Endometrial microvascular endothelial cells (primary cell): ENCODE results near the gene VRTN. TPM values are rescaled to one million over a fixed set of nuclear protein-coding genes. Genes with fewer than 3 reads are reported as not detected.
"Not testable (repeated sequence)": the region's sequence is repeated elsewhere in the genome, so short reads cannot be mapped to it uniquely, and the experiment has no call there.

ENCODE experiments used
- in situ Hi-C: cut with HindIII; loops from 2 replicates; pipeline ENCODE4 v1.10.0; 2017; ENCODE audit warnings: low sequenced_read_pairs, low pct_unique_long_range_greater_than_20kb; ENCODE audit errors: inconsistent ontology term
- total RNA-seq: library from RNA; depleted of rRNA; stranded (reverse); fragments of >200 nt; gene quantifications from one replicate; pipeline ENCODE4 v1.2.3, GENCODE V29; 2015; ENCODE audit errors: inconsistent ontology term

The VRTN gene
- total RNA-seq: not detected

- in situ Hi-C loops: no loop called here
These were observed at the start of gene VRTN for GRCh38 chr14:74348241-74348734. VRTN (plus strand) TSS chr14:74348471; CDS start chr14:74356784, 8,313 bp downstream.

GRCh38 chr14:74299061-74299545 is 49.2 kb upstream of the VRTN start:
- in situ Hi-C loops: loop anchor here (25.0 kb wide), 1 partner anchor 187 kb away; no protein-coding TSS in a partner anchor

- in situ Hi-C loops: no loop called here
These were observed 46.6 kb upstream of the VRTN start for GRCh38 chr14:74301594-74302151.

GRCh38 chr14:74302152-74302628 is 46.1 kb upstream of the VRTN start:
- in situ Hi-C loops: no loop called here

- in situ Hi-C loops: no loop called here
These were observed 45.4 kb upstream of the VRTN start, which contains the start of gene ABCD4 for GRCh38 chr14:74302634-74303569. ABCD4 (minus strand) TSS chr14:74302934; CDS start chr14:74302912, 22 bp downstream.

GRCh38 chr14:74308695-74309094 is 39.6 kb upstream of the VRTN start:
- in situ Hi-C loops: no loop called here

- in situ Hi-C loops: no loop called here
These were observed 38.9 kb upstream of the VRTN start for GRCh38 chr14:74309125-74310022.

GRCh38 chr14:74312161-74312560 is 36.1 kb upstream of the VRTN start:
- in situ Hi-C loops: no loop called here

GRCh38 chr14:74313601-74314000 is 34.7 kb upstream of the VRTN start:
- in situ Hi-C loops: no loop called here

- in situ Hi-C loops: no loop called here
These were observed 33.7 kb upstream of the VRTN start for GRCh38 chr14:74314576-74314975.

GRCh38 chr14:74324931-74325361 is 23.3 kb upstream of the VRTN start:
- in situ Hi-C loops: no loop called here

- in situ Hi-C loops: no loop called here
These were observed 22.8 kb upstream of the VRTN start for GRCh38 chr14:74325446-74325845.

GRCh38 chr14:74326369-74327152 is 21.7 kb upstream of the VRTN start:
- in situ Hi-C loops: no loop called here

GRCh38 chr14:74329950-74330552 is 18.2 kb upstream of the VRTN start:
- in situ Hi-C loops: not testable (repeated sequence)

GRCh38 chr14:74333909-74334308 is 14.4 kb upstream of the VRTN start:
- in situ Hi-C loops: no loop called here

GRCh38 chr14:74346341-74346740 is 1.9 kb upstream of the VRTN start:
- in situ Hi-C loops: no loop called here

- in situ Hi-C loops: no loop called here
These were observed 1.0 kb upstream of the VRTN start for GRCh38 chr14:74347097-74347794.
